PC-9 (cell line): Measurements from ENCODE around the gene CREBBP.

Source experiments
- EZH2 ChIP-seq: fragments of 200-600 bp; sonication (generic); IDR thresholded peaks from 2 replicates; pipeline ENCODE4 v1.8.0; 2017; ENCODE audit warnings: antibody characterized with exemption, low read depth
- TF ChIP-seq, protein P1 (sequence below): fragments of 200-600 bp; sonication (generic); conservative IDR thresholded peaks from 2 replicates; pipeline ENCODE4 v1.6.1; 2017; ENCODE audit warnings: mixed run types, antibody characterized with exemption, mild to moderate bottlenecking, moderate library complexity

DNA sequence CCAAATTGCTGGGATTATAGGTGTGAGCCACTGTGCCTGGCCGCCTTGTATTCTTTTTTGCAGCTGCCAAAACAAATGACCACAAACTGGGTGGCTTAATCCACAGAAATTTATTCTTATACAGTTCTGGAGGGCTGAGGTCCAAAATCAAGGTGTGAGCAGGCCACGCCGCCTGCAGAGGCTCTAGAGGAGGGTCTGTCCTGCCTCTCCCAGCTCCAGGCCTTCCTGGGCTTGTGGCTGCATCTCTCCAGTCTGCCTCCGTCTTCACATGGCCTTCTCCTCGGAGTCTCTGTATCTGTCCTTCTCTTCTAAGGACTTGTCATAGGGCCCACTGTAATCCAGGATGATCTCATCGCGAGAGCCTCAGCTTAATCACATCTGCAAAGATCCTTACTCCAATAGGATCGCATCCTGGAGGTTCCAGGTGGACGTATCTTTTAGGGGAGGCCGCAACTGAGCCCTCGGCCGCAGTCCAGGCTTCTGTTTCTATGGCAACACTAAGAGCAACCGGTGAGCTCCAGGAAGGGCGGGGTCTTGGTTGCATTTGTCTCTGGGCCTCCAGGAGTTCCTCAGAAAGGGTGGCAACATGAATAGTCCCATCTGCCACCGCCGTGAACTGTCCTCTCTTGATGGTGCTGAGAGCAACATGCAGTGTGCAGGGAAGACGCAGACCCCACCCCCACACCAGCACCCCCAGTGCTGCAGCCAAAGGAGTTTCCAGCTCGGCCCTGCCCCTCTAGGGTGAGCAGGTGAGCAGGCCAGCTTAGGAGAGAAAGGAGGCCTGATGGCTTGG is 29.5 kb upstream of the CREBBP start:
- TF ChIP-seq, protein P1, sequence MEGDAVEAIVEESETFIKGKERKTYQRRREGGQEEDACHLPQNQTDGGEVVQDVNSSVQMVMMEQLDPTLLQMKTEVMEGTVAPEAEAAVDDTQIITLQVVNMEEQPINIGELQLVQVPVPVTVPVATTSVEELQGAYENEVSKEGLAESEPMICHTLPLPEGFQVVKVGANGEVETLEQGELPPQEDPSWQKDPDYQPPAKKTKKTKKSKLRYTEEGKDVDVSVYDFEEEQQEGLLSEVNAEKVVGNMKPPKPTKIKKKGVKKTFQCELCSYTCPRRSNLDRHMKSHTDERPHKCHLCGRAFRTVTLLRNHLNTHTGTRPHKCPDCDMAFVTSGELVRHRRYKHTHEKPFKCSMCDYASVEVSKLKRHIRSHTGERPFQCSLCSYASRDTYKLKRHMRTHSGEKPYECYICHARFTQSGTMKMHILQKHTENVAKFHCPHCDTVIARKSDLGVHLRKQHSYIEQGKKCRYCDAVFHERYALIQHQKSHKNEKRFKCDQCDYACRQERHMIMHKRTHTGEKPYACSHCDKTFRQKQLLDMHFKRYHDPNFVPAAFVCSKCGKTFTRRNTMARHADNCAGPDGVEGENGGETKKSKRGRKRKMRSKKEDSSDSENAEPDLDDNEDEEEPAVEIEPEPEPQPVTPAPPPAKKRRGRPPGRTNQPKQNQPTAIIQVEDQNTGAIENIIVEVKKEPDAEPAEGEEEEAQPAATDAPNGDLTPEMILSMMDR = no peak
- TF ChIP-seq EZH2 = no peak
